GM23248 (cell line): ENCODE results near the gene STIM2.

Experiments
- EZH2 ChIP-seq: fragments of 200-600 bp; sonication (generic); IDR thresholded peaks from 2 replicates; pipeline ENCODE4 v1.6.1; 2018; ENCODE audit warnings: antibody characterized with exemption, mild to moderate bottlenecking; ENCODE audit not compliant: insufficient read depth, poor library complexity, severe bottlenecking
- EZH2phosphoT487 ChIP-seq: fragments of 200-600 bp; sonication (generic); IDR thresholded peaks from 2 replicates; pipeline ENCODE4 v1.6.1; 2018; ENCODE audit warnings: antibody characterized with exemption, moderate library complexity, mild to moderate bottlenecking, low read depth; ENCODE audit not compliant: insufficient read depth

DNA sequence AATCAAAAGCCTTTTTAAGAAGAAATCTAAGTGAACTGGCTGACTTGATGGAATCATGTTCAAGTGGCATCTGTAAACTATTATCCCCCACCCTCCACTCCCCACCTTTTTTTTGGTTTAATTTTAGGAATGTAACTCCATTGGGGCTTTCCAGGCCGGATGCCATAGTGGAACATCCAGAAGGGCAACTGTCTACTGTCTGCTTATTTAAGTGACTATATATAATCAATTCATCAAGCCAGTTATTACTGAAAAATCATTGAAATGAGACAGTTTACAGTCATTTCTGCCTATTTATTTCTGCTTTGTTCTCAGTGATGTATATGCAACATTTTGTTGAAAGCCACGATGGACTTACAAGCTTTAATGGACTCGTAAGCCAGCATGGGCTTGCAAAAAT lies 162.3 kb downstream of the STIM2 start:
- TF ChIP-seq EZH2 (no peak), EZH2phosphoT487 (no peak)
